GM18519 (cell line): ENCODE results near the gene OOSP2.

Experiments used
- ATAC-seq: cut with Tn5 transposase; IDR thresholded peaks from one replicate; pipeline ENCODE4 v1.9.1; 2021; ENCODE audit warnings: mild to moderate bottlenecking, moderate library complexity; ENCODE audit not compliant: unreplicated experiment, low FRiP score

The OOSP2 gene

DNA sequence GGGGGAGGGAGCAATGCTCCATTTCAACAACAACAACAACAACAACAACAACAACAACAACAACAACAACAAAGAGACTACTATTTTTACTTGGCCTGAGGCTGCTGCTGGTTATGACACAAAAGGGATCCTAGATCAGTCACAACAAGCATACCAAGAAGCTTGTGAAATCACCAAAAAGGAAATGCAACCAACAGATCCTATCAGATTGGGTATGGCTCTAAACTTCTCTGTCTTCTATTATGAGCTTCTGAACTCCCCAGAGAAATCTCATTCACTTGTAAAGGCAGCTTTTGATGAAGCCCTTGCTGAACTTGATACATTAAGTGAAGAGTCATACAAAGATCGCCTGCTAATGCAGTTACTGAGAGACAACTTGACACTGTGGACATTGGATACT, 37.8 kb downstream of the OOSP2 start:
- ATAC-seq = no peak

DNA sequence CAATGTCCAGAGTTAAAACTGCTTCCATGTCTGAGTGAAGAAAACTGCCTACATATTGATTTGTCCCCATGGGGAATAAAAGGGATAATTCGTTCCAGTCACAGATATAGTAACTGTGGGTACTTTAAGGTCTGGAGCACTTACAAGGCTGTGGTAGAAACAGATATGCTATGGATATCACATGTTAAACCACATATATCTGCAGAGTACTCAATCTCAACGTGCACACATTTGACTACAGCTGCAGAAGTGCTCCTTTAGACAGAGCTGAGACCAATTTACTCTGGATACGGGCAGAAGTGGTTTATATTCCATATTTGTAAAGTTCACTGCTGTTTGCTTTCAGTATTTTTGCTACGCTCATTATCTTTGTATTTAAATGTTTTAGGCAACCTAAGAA, 38.5 kb downstream of the OOSP2 start:
- no peak for ATAC-seq

DNA sequence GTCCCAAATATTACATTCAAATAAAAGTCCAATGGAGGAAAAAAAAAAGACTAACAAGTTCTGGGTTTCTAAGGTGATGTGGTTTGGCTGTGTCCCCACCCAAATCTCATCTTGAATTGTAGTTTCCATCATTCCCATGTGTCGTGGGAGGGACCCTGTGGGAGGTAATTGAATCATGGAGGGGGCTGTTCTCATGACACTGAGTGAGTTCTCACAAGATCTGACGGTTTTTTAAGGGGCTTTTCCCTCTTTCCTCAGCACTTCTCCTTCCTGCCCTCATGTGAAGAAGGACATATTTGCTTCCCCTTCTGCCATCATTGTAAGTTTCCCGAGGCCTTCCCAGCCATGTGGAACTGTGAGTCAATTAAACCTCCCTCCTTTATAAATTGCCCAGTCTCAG, 40.3 kb downstream of the OOSP2 start:
- ATAC-seq = no peak

GRCh38 chr11:60084631-60085273, 44.5 kb downstream of the OOSP2 start:
- no peak for ATAC-seq

DNA sequence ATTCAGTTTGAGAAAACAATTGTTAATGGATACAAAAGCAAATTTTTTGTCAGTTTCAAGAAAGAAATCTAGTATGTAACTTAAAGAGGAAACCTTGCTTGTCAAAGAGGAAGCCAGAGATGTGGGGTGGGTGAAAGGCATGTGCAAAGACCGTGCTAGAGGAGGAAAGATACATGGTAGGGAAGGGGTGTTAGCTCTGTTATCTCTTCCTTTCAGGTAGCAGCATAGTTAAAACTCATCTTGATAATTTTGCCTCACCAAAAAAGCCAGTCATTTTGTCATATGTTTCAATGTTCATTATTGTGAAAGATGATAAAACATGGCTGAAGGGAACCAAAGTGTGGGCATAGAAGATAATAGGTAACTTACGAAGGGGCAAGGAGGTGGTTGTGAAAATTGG, 45.7 kb downstream of the OOSP2 start:
- ATAC-seq = no peak

- ATAC-seq = no peak
These were observed 47.0 kb downstream of the OOSP2 start for GRCh38 chr11:60087239-60087638.

GRCh38 chr11:60088364-60088763, 48.2 kb downstream of the OOSP2 start, which contains the start of gene MS4A2:
MS4A2 (plus strand) TSS chr11:60088664; CDS start chr11:60088766, 102 bp downstream.
- ATAC-seq = no peak

DNA sequence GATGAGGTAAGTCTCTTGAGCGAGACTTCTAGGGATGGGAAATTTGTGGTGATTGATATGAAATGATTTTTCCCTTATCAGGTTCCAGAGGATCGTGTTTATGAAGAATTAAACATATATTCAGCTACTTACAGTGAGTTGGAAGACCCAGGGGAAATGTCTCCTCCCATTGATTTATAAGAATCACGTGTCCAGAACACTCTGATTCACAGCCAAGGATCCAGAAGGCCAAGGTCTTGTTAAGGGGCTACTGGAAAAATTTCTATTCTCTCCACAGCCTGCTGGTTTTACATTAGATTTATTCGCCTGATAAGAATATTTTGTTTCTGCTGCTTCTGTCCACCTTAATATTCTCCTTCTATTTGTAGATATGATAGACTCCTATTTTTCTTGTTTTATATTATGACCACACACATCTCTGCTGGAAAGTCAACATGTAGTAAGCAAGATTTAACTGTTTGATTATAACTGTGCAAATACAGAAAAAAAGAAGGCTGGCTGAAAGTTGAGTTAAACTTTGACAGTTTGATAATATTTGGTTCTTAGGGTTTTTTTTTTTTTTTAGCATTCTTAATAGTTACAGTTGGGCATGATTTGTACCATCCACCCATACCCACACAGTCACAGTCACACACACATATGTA, 55.4 kb downstream of the OOSP2 start:
- ATAC-seq = no peak

DNA sequence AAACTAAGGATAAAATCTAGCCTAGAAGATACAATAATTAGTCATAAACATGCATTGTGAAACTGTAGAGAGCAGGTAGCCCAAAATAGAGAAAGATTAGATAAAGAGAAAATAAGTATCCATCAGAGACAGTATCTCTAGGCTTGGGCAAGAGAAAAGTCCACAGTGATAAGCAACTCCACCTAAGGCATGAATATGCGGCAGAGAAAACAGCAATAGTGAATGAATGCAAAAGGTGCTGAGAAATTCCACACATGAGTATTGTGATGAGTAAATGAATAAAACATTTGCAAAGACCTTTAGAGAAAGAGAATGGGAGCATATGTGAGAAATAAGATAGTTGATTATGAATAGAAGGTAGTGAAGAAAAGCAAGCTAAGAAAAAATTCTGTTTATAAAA, 57.0 kb downstream of the OOSP2 start:
- ATAC-seq = no peak
